Vagina (tissue), 2 donors: Measurements from ENCODE around the gene FCHO1. TPM values are rescaled to one million over a fixed set of nuclear protein-coding genes. Genes with fewer than 3 reads are reported as not detected.

ENCODE experiments used
- DNase-seq, 2 donors: peaks; one replicate each; pipeline ENCODE4 v3.0.0-alpha.2; 2017; ENCODE audit errors: extremely low spot score in 2 of 2
- H3K27ac ChIP-seq: fragments of 200-600 bp; sonication (generic); one replicate; pipeline ENCODE4 v1.5.1; 2019
- H3K27me3 ChIP-seq: fragments of 200-600 bp; sonication (generic); one replicate; pipeline ENCODE4 v1.5.1; 2019
- H3K36me3 ChIP-seq, 2 donors: fragments of 200-600 bp; sonication (generic); one replicate each; pipeline ENCODE4 v1.5.1; 2017 to 2019
- H3K4me1 ChIP-seq: fragments of 200-600 bp; sonication (generic); one replicate; pipeline ENCODE4 v1.5.1; 2019
- H3K4me3 ChIP-seq, 2 donors: fragments of 200-600 bp; sonication (generic); 1 replicate in 1 of 2; 2 replicates in 1 of 2; pipeline ENCODE4 v1.5.1; 2016 to 2019
- H3K9me3 ChIP-seq: fragments of 200-600 bp; sonication (generic); one replicate; pipeline ENCODE4 v1.5.1; 2019
- CTCF ChIP-seq, 3 experiments: fragments of 450-650 bp in 2 of 3; fragments of 200-600 bp in 1 of 3; sonication (generic) in 1 of 3; IDR thresholded peaks; one replicate each; pipeline ENCODE4 v1.5.1; 2017 to 2019; ENCODE audit warnings: antibody characterized with exemption in 3 of 3, mild to moderate bottlenecking in 2 of 3, moderate library complexity in 2 of 3
- POLR2A ChIP-seq, 2 donors: fragments of 450-650 bp; IDR thresholded peaks; one replicate each; pipeline ENCODE4 v1.6.1; 2017; ENCODE audit warnings: antibody characterized with exemption in 2 of 2, mild to moderate bottlenecking in 2 of 2, moderate library complexity in 2 of 2
- POLR2AphosphoS5 ChIP-seq, 2 donors: sonication (generic); formaldehyde crosslinking; IDR thresholded peaks; one replicate each; pipeline ENCODE4 v1.9.0; 2017; ENCODE audit warnings: antibody characterized with exemption in 2 of 2, mild to moderate bottlenecking in 2 of 2, low read depth in 1 of 2; ENCODE audit not compliant: insufficient read depth in 1 of 2
- intact Hi-C: fragments of 100-400 bp; cut with DNase I; formaldehyde crosslinking; loops from one replicate; pipeline ENCODE4 v1.15.1; 2023
- total RNA-seq: library from RNA; depleted of rRNA; stranded (reverse); fragments of >200 nt; gene quantifications from one replicate; pipeline ENCODE4 v1.2.3, GENCODE V29; 2016

The FCHO1 gene
- total RNA-seq, 1 donor from 2014 or later, result 12.3 TPM

GRCh38 chr19:17726136-17726741, 25.0 kb upstream of the FCHO1 start:
- Histone ChIP-seq H3K9me3 (no peaks in the 10 kb centered on the region), H3K4me1 (peaks cover 13% of the 10 kb centered on the region), H3K4me3 (no peak overlapping the region), H3K36me3 (peaks cover 0 to 72% of the 10 kb centered on the region in 2 donors), H3K27ac (no peak overlapping the region), H3K27me3 (no peaks in the 10 kb centered on the region)
- intact Hi-C loops, result no loop called here
- no peak for DNase-seq
- no peak for TF ChIP-seq POLR2AphosphoS5 (IDR thresholded peaks at IDR 0.05; ENCODE audit: insufficient read depth in 1 of 2, low read depth in 1 of 2)
- no peak for TF ChIP-seq CTCF (IDR thresholded peaks at IDR 0.05)
- no peak for TF ChIP-seq POLR2A (IDR thresholded peaks at IDR 0.05)

GRCh38 chr19:17726964-17727773, 24.1 kb upstream of the FCHO1 start:
- intact Hi-C loops, result no loop called here
- H3K9me3 ChIP-seq, result no peaks in the 10 kb centered on the region
- H3K36me3 ChIP-seq, result peaks cover 0 to 75% of the 10 kb centered on the region in 2 donors
- TF ChIP-seq CTCF (IDR thresholded peaks at IDR 0.05) (no peak), POLR2A (IDR thresholded peaks at IDR 0.05) (no peak), POLR2AphosphoS5 (IDR thresholded peaks at IDR 0.05; ENCODE audit: insufficient read depth in 1 of 2, low read depth in 1 of 2) (no peak)
- peaks cover 3% of the 10 kb centered on the region for H3K4me1 ChIP-seq
- no peaks in the 10 kb centered on the region for H3K27me3 ChIP-seq
- no peak for DNase-seq
- H3K4me3 ChIP-seq, result no peak overlapping the region
- no peak overlapping the region for H3K27ac ChIP-seq

- H3K4me3 ChIP-seq, result no peak overlapping the region
- H3K4me1 ChIP-seq, result no peaks in the 10 kb centered on the region
- H3K27me3 ChIP-seq, result no peaks in the 10 kb centered on the region
- no peak for TF ChIP-seq CTCF (IDR thresholded peaks at IDR 0.05)
- no peak for TF ChIP-seq POLR2A (IDR thresholded peaks at IDR 0.05)
- no peak for TF ChIP-seq POLR2AphosphoS5 (IDR thresholded peaks at IDR 0.05; ENCODE audit: insufficient read depth in 1 of 2, low read depth in 1 of 2)
- no peak overlapping the region for H3K27ac ChIP-seq
- DNase-seq, result no peak
- H3K36me3 ChIP-seq, result peaks cover 0 to 75% of the 10 kb centered on the region in 2 donors
- intact Hi-C loops, result no loop called here
- no peaks in the 10 kb centered on the region for H3K9me3 ChIP-seq
Measured at GRCh38 chr19:17727843-17728242, 23.4 kb upstream of the FCHO1 start.

- no peaks in the 10 kb centered on the region for H3K27me3 ChIP-seq
- DNase-seq, result no peak
- H3K9me3 ChIP-seq, result no peaks in the 10 kb centered on the region
- peaks cover 0 to 55% of the 10 kb centered on the region in 2 donors for H3K36me3 ChIP-seq
- no peak overlapping the region for H3K4me3 ChIP-seq
- no peak for TF ChIP-seq POLR2AphosphoS5 (IDR thresholded peaks at IDR 0.05; ENCODE audit: insufficient read depth in 1 of 2, low read depth in 1 of 2)
- TF ChIP-seq CTCF (IDR thresholded peaks at IDR 0.05), result no peak
- TF ChIP-seq POLR2A (IDR thresholded peaks at IDR 0.05), result no peak
- intact Hi-C loops, result no loop called here
- no peaks in the 10 kb centered on the region for H3K4me1 ChIP-seq
- H3K27ac ChIP-seq, result no peak overlapping the region
Measured at GRCh38 chr19:17733127-17733526, 18.1 kb upstream of the FCHO1 start.

GRCh38 chr19:17734146-17734545, 17.1 kb upstream of the FCHO1 start:
- no peak overlapping the region for H3K27ac ChIP-seq
- peaks cover 0 to 45% of the 10 kb centered on the region in 2 donors for H3K36me3 ChIP-seq
- no peak for TF ChIP-seq CTCF (IDR thresholded peaks at IDR 0.05)
- TF ChIP-seq POLR2A (IDR thresholded peaks at IDR 0.05), result no peak
- no peak for TF ChIP-seq POLR2AphosphoS5 (IDR thresholded peaks at IDR 0.05; ENCODE audit: insufficient read depth in 1 of 2, low read depth in 1 of 2)
- H3K9me3 ChIP-seq, result no peaks in the 10 kb centered on the region
- DNase-seq, result no peak
- no peaks in the 10 kb centered on the region for H3K4me1 ChIP-seq
- no peaks in the 10 kb centered on the region for H3K27me3 ChIP-seq
- intact Hi-C loops, result no loop called here
- no peak overlapping the region for H3K4me3 ChIP-seq
